Neural cell (in vitro differentiated cells): ENCODE results near the gene GATA1. TPM values are rescaled to one million over a fixed set of nuclear protein-coding genes. Genes with fewer than 3 reads are reported as not detected.

Source experiments
- H2AFZ ChIP-seq: fragments of 200-600, 300-800 bp; sonication (generic), shearing (Covaris generic); 2 replicates; pipeline ENCODE4 v1.6.0; 2014; ENCODE audit warnings: low read depth, mild to moderate bottlenecking, antibody characterized with exemption, low read length, moderate library complexity
- H3F3A ChIP-seq: fragments of 200-600 bp; shearing (Covaris generic); 2 replicates; pipeline ENCODE4 v1.6.1; 2016; ENCODE audit warnings: mild to moderate bottlenecking, moderate library complexity, mixed read lengths, antibody characterized with exemption, low read length; ENCODE audit not compliant: insufficient read depth, poor library complexity, severe bottlenecking
- H3K27ac ChIP-seq: fragments of 200-600, 300-800 bp; sonication (generic), shearing (Covaris generic); 2 replicates; pipeline ENCODE4 v1.5.1; 2014; ENCODE audit warnings: mild to moderate bottlenecking, low read length, moderate library complexity
- H3K27me3 ChIP-seq: fragments of 300-800, 200-600 bp; sonication (generic), shearing (Covaris generic); 2 replicates; pipeline ENCODE4 v1.6.0; 2014; ENCODE audit warnings: mild to moderate bottlenecking, low read depth, low read length, moderate library complexity; ENCODE audit not compliant: insufficient read depth
- H3K36me3 ChIP-seq: fragments of 300-800, 200-600 bp; sonication (generic), shearing (Covaris generic); 2 replicates; pipeline ENCODE4 v1.5.1; 2014; ENCODE audit warnings: mild to moderate bottlenecking, antibody characterized with exemption, low read length, moderate library complexity; ENCODE audit not compliant: insufficient read depth
- H3K4me2 ChIP-seq: fragments of 300-800, 200-600 bp; sonication (generic), shearing (Covaris generic); 2 replicates; pipeline ENCODE4 v1.6.0; 2014; ENCODE audit warnings: mild to moderate bottlenecking, low read length
- H3K4me3 ChIP-seq: fragments of 300-800, 200-600 bp; sonication (generic), shearing (Covaris generic); 2 replicates; pipeline ENCODE4 v1.5.1; 2014; ENCODE audit warnings: mild to moderate bottlenecking, low read length, moderate library complexity
- H3K79me2 ChIP-seq: fragments of 200-600 bp; shearing (Covaris generic); replicated peaks from 2 replicates; pipeline ENCODE4 v1.6.0; 2014; ENCODE audit warnings: mild to moderate bottlenecking, low read length, moderate library complexity; ENCODE audit not compliant: insufficient read depth
- H3K9ac ChIP-seq: fragments of 300-800, 200-600 bp; sonication (generic), shearing (Covaris generic); 2 replicates; pipeline ENCODE4 v1.6.1; 2016; ENCODE audit warnings: mild to moderate bottlenecking, low read length, mixed read lengths
- H3K9me2 ChIP-seq: fragments of 200-600 bp; shearing (Covaris generic); 2 replicates; pipeline ENCODE4 v1.6.1; 2016; ENCODE audit warnings: mild to moderate bottlenecking, low read length, mixed read lengths; ENCODE audit not compliant: insufficient read depth
- H3K9me3 ChIP-seq: fragments of 200-600, 300-800 bp; sonication (generic), shearing (Covaris generic); 2 replicates; pipeline ENCODE4 v1.6.1; 2016; ENCODE audit warnings: mild to moderate bottlenecking, mixed run types, low read length, moderate library complexity, mixed read lengths
- H4K20me1 ChIP-seq: fragments of 200-600 bp; shearing (Covaris generic); 2 replicates; pipeline ENCODE4 v1.6.1; 2016; ENCODE audit warnings: mild to moderate bottlenecking, mixed run types; ENCODE audit not compliant: insufficient read depth
- CTCF ChIP-seq: fragments of 450-650 bp; IDR thresholded peaks from 2 replicates; pipeline ENCODE4 v1.5.1; 2014; ENCODE audit warnings: antibody characterized with exemption, mild to moderate bottlenecking, moderate library complexity; ENCODE audit not compliant: poor library complexity, severe bottlenecking
- EP300 ChIP-seq: fragments of 450-650 bp; conservative IDR thresholded peaks from 2 replicates; pipeline ENCODE4 v1.6.1; 2014; ENCODE audit warnings: antibody characterized with exemption, mild to moderate bottlenecking, moderate library complexity; ENCODE audit not compliant: poor library complexity, severe bottlenecking
- EZH2 ChIP-seq: fragments of 200-600, 300-800 bp; shearing (Covaris generic), sonication (generic); IDR thresholded peaks from 2 replicates; pipeline ENCODE4 v1.6.1; 2014; ENCODE audit warnings: antibody characterized with exemption, low read length, borderline replicate concordance, mild to moderate bottlenecking; ENCODE audit not compliant: insufficient read depth, poor library complexity, severe bottlenecking
- MXI1 ChIP-seq: fragments of 450-650 bp; conservative IDR thresholded peaks from 2 replicates; pipeline ENCODE4 v1.6.1; 2014; ENCODE audit warnings: antibody characterized with exemption, mild to moderate bottlenecking; ENCODE audit not compliant: poor library complexity, severe bottlenecking
- POLR2AphosphoS5 ChIP-seq: IDR thresholded peaks from 2 replicates; pipeline ENCODE4 v1.6.1; 2012
- RAD21 ChIP-seq: fragments of 450-650 bp; conservative IDR thresholded peaks from 2 replicates; pipeline ENCODE4 v1.6.1; 2014; ENCODE audit warnings: antibody characterized with exemption, mild to moderate bottlenecking, moderate library complexity
- REST ChIP-seq: IDR thresholded peaks from 2 replicates; pipeline ENCODE4 v1.6.1; 2012; ENCODE audit warnings: borderline replicate concordance
- SMC3 ChIP-seq: fragments of 450-650 bp; conservative IDR thresholded peaks from 2 replicates; pipeline ENCODE4 v1.6.1; 2014; ENCODE audit warnings: antibody characterized with exemption, mild to moderate bottlenecking, moderate library complexity; ENCODE audit not compliant: poor library complexity
- TAF1 ChIP-seq: IDR thresholded peaks from 2 replicates; pipeline ENCODE4 v1.6.1; 2012; ENCODE audit warnings: low read depth
- polyA plus RNA-seq: library from polyadenylated mRNA; depleted of rRNA; stranded (reverse); fragments of >200 nt; gene quantifications from 2 replicates; pipeline ENCODE4 v1.2.3, GENCODE V29; 2014

Gene GATA1
- polyA plus RNA-seq, 1 donor from 2014 or later: not detected

GRCh38 chrX:48802905-48803200, 16.5 kb downstream of the GATA1 start:
- H3K4me3 ChIP-seq: peak overlapping the region; percentile 77
- H3K9ac ChIP-seq: peak overlapping the region; percentile 92
- no peaks in the 10 kb centered on the region for H4K20me1 ChIP-seq
- no peaks in the 10 kb centered on the region for H3K9me3 ChIP-seq
- no peak for TF ChIP-seq POLR2AphosphoS5
- no peak for TF ChIP-seq REST
- no peak for TF ChIP-seq MXI1
- no peak for TF ChIP-seq SMC3
- no peak for TF ChIP-seq RAD21
- TF ChIP-seq EP300: no peak
- no peak for TF ChIP-seq CTCF
- no peak for TF ChIP-seq EZH2
- no peak for TF ChIP-seq TAF1
- H3K4me2 ChIP-seq: peak overlapping the region; percentile 25
- H2AFZ ChIP-seq: no peak overlapping the region
- no peaks in the 10 kb centered on the region for H3K36me3 ChIP-seq
- peak overlapping the region; percentile 91 for H3K27ac ChIP-seq
- no peaks in the 10 kb centered on the region for H3K79me2 ChIP-seq
- no peaks in the 10 kb centered on the region for H3F3A ChIP-seq
- no peaks in the 10 kb centered on the region for H3K9me2 ChIP-seq
- H3K27me3 ChIP-seq: no peaks in the 10 kb centered on the region

- H3K9me2 ChIP-seq: no peaks in the 10 kb centered on the region
- no peaks in the 10 kb centered on the region for H3K36me3 ChIP-seq
- no peak for TF ChIP-seq MXI1
- no peak for TF ChIP-seq REST
- TF ChIP-seq RAD21: peak; percentile 9
- peak; percentile 13 for TF ChIP-seq CTCF
- TF ChIP-seq POLR2AphosphoS5: no peak
- no peak for TF ChIP-seq EP300
- no peak for TF ChIP-seq SMC3
- no peak for TF ChIP-seq TAF1
- TF ChIP-seq EZH2: no peak
- no peak overlapping the region for H3K4me3 ChIP-seq
- no peak overlapping the region for H2AFZ ChIP-seq
- no peak overlapping the region for H3K4me2 ChIP-seq
- no peaks in the 10 kb centered on the region for H3K9me3 ChIP-seq
- H3K9ac ChIP-seq: no peak overlapping the region
- no peak overlapping the region for H3K27ac ChIP-seq
- H4K20me1 ChIP-seq: no peaks in the 10 kb centered on the region
- H3K79me2 ChIP-seq: no peaks in the 10 kb centered on the region
- H3F3A ChIP-seq: no peaks in the 10 kb centered on the region
- H3K27me3 ChIP-seq: no peaks in the 10 kb centered on the region
These were observed 19.7 kb downstream of the GATA1 start for GRCh38 chrX:48806081-48806480.
